Right atrium auricular region (tissue), 2 donors: ENCODE results near the gene PLEKHH3. TPM values are rescaled to one million over a fixed set of nuclear protein-coding genes. Genes with fewer than 3 reads are reported as not detected.
A peak's percentile ranks its signal among the peaks of the same experiment; 100 is the strongest.

ENCODE experiments used
- DNase-seq: peaks from one replicate; pipeline ENCODE4 v3.0.0-alpha.2; 2019; ENCODE audit warnings: low spot score
- H3K27ac ChIP-seq, 2 donors: fragments of 200-600 bp; sonication (generic); 1 replicate in 1 of 2; 2 replicates in 1 of 2; pipeline ENCODE4 v1.5.1; 2016 to 2019
- H3K27me3 ChIP-seq, 2 donors: fragments of 200-600 bp; sonication (generic); one replicate each; pipeline versions ENCODE4 v1.5.1 to v1.6.0; 2017 to 2019
- H3K36me3 ChIP-seq: fragments of 200-600 bp; sonication (generic); one replicate; pipeline ENCODE4 v1.5.1; 2016
- H3K4me1 ChIP-seq, 2 donors: fragments of 200-600 bp; sonication (generic); one replicate each; pipeline versions ENCODE4 v1.5.1 to v1.6.0; 2017 to 2019
- H3K4me3 ChIP-seq, 2 donors: fragments of 200-600 bp; sonication (generic); 1 replicate in 1 of 2; 2 replicates in 1 of 2; pipeline ENCODE4 v1.5.1; 2017 to 2019; ENCODE audit warnings: mild to moderate bottlenecking in 1 of 2, moderate library complexity in 1 of 2
- H3K9me3 ChIP-seq, 2 donors: fragments of 200-600 bp; sonication (generic); one replicate each; pipeline ENCODE4 v1.5.1; 2019
- total RNA-seq, 2 donors: library from RNA; depleted of rRNA; stranded (reverse); fragments of >200 nt; gene quantifications; one replicate each; pipeline ENCODE4 v1.1.0, GENCODE V29; 2016
- TF ChIP-seq, protein P1 (sequence below), 2 donors: fragments of 200-600 bp; sonication (generic); IDR thresholded peaks; one replicate each; pipeline ENCODE4 v1.5.1; 2019; ENCODE audit warnings: antibody characterized with exemption in 2 of 2

The PLEKHH3 gene
- total RNA-seq, 2 donors from 2014 or later, result 14.5 to 26.5 TPM

DNA sequence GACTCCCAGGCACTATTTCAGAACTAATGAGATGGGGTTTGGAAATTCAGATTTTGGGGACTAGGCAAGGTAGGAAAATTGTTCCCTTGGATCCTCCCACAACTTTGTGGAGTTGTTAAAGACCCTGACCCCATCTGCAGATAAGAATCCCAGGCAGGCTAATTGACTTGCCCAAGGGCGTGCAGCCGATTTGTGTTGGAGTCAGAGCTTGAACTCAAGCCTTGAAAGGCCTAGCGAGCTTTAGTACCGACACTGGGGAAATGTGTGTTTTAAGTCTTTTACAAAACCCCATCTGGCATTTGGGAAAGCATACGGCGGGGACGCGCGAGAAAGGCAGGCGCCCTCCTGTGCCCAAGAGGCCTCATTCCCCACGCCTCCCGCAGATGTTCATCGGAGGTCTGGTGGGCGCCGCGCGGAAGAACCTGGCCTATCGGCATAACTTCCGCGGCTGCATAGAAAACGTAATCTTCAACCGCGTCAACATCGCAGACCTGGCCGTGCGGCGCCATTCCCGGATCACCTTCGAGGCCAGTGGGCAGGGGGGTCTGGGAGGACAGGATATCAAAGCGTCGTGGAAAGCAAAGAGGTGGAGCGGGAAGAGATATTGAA lies 9.8 kb upstream of the PLEKHH3 start:
- no peak overlapping the region for H3K4me3 ChIP-seq
- no peaks in the 10 kb centered on the region for H3K27me3 ChIP-seq
- H3K9me3 ChIP-seq, result no peaks in the 10 kb centered on the region
- TF ChIP-seq, protein P1, sequence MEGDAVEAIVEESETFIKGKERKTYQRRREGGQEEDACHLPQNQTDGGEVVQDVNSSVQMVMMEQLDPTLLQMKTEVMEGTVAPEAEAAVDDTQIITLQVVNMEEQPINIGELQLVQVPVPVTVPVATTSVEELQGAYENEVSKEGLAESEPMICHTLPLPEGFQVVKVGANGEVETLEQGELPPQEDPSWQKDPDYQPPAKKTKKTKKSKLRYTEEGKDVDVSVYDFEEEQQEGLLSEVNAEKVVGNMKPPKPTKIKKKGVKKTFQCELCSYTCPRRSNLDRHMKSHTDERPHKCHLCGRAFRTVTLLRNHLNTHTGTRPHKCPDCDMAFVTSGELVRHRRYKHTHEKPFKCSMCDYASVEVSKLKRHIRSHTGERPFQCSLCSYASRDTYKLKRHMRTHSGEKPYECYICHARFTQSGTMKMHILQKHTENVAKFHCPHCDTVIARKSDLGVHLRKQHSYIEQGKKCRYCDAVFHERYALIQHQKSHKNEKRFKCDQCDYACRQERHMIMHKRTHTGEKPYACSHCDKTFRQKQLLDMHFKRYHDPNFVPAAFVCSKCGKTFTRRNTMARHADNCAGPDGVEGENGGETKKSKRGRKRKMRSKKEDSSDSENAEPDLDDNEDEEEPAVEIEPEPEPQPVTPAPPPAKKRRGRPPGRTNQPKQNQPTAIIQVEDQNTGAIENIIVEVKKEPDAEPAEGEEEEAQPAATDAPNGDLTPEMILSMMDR (IDR thresholded peaks at IDR 0.05), result no peak
- no peaks in the 10 kb centered on the region for H3K36me3 ChIP-seq
- no peak for DNase-seq
- peaks cover 0 to 27% of the 10 kb centered on the region in 2 donors for H3K4me1 ChIP-seq
- no peak overlapping the region for H3K27ac ChIP-seq

DNA sequence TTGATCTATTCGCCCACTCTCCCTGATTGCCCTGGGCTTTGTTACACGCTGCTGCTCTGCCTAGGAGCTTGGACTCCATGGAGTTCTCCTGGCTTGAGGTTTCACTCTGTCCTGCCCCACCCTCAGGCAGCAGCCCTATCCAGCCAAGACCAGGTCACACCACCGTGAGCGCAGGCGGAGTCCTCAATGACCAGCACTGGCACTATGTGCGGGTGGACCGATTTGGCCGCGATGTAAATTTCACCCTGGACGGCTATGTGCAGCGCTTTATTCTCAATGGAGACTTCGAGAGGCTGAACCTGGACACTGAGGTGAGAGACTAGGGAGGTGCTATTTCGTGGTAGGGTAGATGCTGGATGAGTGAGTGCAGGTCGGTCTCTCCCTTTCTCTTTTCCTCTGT lies 9.0 kb upstream of the PLEKHH3 start:
- peaks cover 0 to 32% of the 10 kb centered on the region in 2 donors for H3K4me1 ChIP-seq
- H3K36me3 ChIP-seq, result no peaks in the 10 kb centered on the region
- no peaks in the 10 kb centered on the region for H3K9me3 ChIP-seq
- H3K27ac ChIP-seq, result no peak overlapping the region
- TF ChIP-seq, protein P1 (IDR thresholded peaks at IDR 0.05), result no peak
- no peak for DNase-seq
- H3K27me3 ChIP-seq, result no peaks in the 10 kb centered on the region
- no peak overlapping the region for H3K4me3 ChIP-seq

DNA sequence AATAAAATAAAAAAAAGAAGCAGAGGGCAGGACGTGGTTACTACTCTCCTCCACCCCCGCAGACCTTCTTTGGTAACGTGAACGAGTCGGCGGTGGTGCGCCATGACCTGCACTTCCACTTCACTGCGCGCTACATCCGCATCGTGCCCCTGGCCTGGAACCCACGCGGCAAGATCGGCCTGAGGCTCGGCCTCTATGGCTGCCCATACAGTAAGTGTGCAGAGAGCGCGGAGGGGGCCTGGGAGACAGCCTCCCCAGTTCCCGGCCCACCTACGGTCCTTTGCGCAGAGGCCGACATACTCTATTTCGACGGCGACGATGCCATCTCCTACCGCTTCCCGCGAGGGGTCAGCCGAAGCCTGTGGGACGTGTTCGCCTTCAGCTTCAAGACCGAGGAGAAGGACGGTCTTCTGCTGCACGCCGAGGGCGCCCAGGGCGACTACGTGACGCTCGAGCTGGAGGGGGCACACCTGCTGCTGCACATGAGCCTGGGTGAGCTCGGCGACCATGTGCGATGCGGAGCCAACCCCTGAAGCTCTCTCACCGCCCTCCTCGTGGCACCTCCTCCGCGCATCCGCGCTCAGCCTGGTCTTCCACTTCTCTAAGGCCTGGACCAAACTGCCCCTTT lies 8.2 kb upstream of the PLEKHH3 start:
- H3K4me3 ChIP-seq, result no peak overlapping the region

DNA sequence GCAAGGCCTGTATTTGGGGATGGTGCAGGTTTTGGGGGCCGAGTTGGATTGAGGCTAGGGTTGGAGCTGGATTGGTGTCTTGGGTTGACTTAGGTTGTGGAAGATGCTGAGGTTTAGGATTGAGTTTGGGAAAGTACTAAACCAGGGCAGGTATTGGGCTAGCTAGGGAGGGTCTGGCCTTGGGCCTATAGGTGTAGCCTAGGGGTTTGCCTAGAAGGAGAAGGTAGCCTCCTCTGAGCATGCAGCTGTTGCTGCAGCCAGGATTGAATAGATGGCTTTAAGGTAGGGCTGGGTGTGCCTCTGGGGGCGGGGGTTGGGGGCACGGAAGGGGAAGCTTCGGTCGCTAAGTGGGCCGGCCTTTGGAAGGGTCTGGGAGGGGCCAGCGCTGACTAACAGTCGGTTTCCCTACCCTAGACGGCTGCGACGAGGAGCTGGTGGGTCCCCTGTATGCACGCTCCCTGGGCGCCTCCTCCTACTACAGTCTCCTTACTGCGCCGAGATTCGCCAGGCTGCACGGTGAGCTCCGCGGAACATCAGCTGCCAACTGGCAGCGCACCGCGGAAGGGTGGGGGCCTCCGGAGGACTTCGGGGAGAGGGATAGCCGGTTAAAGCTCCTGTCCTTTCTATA lies 6.7 kb upstream of the PLEKHH3 start:
- H3K27ac ChIP-seq, result peak overlapping the region; percentile 54 to 62
- TF ChIP-seq, protein P1 (IDR thresholded peaks at IDR 0.05), result no peak
- H3K9me3 ChIP-seq, result no peaks in the 10 kb centered on the region
- peak; percentile 64 for DNase-seq
- H3K4me1 ChIP-seq, result peaks cover 0 to 56% of the 10 kb centered on the region in 2 donors
- peak overlapping the region; percentile 37 to 50 for H3K4me3 ChIP-seq
- H3K27me3 ChIP-seq, result no peaks in the 10 kb centered on the region
- H3K36me3 ChIP-seq, result no peaks in the 10 kb centered on the region

More for the DNA sequence above, 8.2 kb upstream of the PLEKHH3 start:
- no peaks in the 10 kb centered on the region for H3K27me3 ChIP-seq
- H3K9me3 ChIP-seq, result no peaks in the 10 kb centered on the region
- H3K27ac ChIP-seq, result no peak overlapping the region
- TF ChIP-seq, protein P1 (IDR thresholded peaks at IDR 0.05), result no peak
- no peaks in the 10 kb centered on the region for H3K36me3 ChIP-seq
- peaks cover 0 to 40% of the 10 kb centered on the region in 2 donors for H3K4me1 ChIP-seq
- no peak for DNase-seq

DNA sequence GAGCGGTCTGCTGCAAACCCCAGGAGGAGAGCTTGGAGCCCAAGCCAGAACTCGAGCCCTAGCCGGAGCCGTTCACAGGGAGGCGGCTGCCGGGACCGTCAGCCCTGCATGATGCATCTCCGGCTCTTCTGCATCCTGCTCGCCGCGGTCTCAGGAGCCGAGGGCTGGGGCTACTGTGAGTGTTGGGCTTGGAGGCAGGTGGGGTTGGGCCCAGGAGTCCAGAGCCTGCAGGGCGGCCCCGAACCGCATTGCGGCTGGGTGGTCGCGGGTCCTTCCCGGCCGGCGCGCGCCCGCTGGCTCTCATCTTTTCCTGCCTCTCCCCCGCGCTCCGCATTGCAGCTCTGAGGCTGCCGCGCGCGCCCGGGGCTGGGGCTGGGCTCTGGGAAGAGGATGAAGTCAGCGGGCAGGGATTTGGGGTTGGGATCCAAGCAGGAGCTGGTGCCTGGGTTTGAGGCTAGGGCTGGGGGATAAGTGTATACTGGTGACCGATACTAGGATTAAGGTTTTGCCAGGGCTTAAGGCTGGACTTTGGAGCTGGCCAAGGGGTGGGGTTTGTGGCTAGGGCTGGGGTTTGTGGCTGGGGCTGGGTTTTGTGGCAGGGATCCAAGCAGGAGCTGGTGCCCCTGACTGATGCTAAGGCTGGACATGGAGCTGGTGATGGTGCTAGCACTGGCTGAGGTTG lies 6.1 kb upstream of the PLEKHH3 start:
- DNase-seq, result peak; percentile 66
- H3K27me3 ChIP-seq, result no peaks in the 10 kb centered on the region
- H3K4me3 ChIP-seq, result peak overlapping the region; percentile 37 to 50
- TF ChIP-seq, protein P1 (IDR thresholded peaks at IDR 0.05), result no peak
- H3K36me3 ChIP-seq, result no peaks in the 10 kb centered on the region
- H3K4me1 ChIP-seq, result peaks cover 0 to 59% of the 10 kb centered on the region in 2 donors
- peak overlapping the region; percentile 54 to 62 for H3K27ac ChIP-seq
- no peaks in the 10 kb centered on the region for H3K9me3 ChIP-seq
